GM21390 (cell line): Measurements from ENCODE around the gene GSE1.

Source experiments
- ATAC-seq: cut with Tn5 transposase; IDR thresholded peaks from one replicate; pipeline ENCODE4 v1.9.1; 2021; ENCODE audit not compliant: unreplicated experiment

GSE1 gene

GRCh38 chr16:85605051-85605911 is 7.8 kb upstream of the GSE1 start:
- ATAC-seq = no peak

GRCh38 chr16:85605912-85606841 is 6.9 kb upstream of the GSE1 start:
- ATAC-seq = no peak

- ATAC-seq = no peak
Measured at GRCh38 chr16:85606904-85607303, 6.2 kb upstream of the GSE1 start.

GRCh38 chr16:85607321-85607765 is 5.8 kb upstream of the GSE1 start:
- no peak for ATAC-seq

GRCh38 chr16:85607796-85608514 is 5.2 kb upstream of the GSE1 start:
- ATAC-seq = no peak

- ATAC-seq = no peak
Measured at GRCh38 chr16:85608515-85608885, 4.6 kb upstream of the GSE1 start.

- ATAC-seq = no peak
Measured at GRCh38 chr16:85608887-85609286, 4.2 kb upstream of the GSE1 start.

GRCh38 chr16:85609539-85609938 is 3.6 kb upstream of the GSE1 start:
- ATAC-seq = no peak

- ATAC-seq = no peak
Measured at GRCh38 chr16:85610059-85610445, 3.1 kb upstream of the GSE1 start.

- peak; percentile 39 for ATAC-seq
Measured at GRCh38 chr16:85610446-85611193, 2.5 kb upstream of the GSE1 start.

GRCh38 chr16:85611194-85611443 is 2.0 kb upstream of the GSE1 start:
- no peak for ATAC-seq

- ATAC-seq = no peak
Measured at GRCh38 chr16:85611444-85612190, 1.5 kb upstream of the GSE1 start.

GRCh38 chr16:85612191-85612800 is 826 bp upstream of the GSE1 start:
- no peak for ATAC-seq

GRCh38 chr16:85613604-85614337 is 649 bp downstream of the GSE1 start:
- ATAC-seq = no peak

GRCh38 chr16:85614338-85615013 is 1.4 kb downstream of the GSE1 start:
- no peak for ATAC-seq

GRCh38 chr16:85615014-85615851 is 2.1 kb downstream of the GSE1 start:
- no peak for ATAC-seq

GRCh38 chr16:85615852-85616606 is 2.9 kb downstream of the GSE1 start:
- ATAC-seq = peak; percentile 38
